Lower leg skin (tissue), 4 donors: Measurements from ENCODE around the gene METTL24. TPM values are rescaled to one million over a fixed set of nuclear protein-coding genes. Genes with fewer than 3 reads are reported as not detected.
A peak's percentile ranks its signal among the peaks of the same experiment; 100 is the strongest.

Experiments
- DNase-seq, 2 donors: peaks; one replicate each; pipeline ENCODE4 v3.0.0-alpha.2; 2019; ENCODE audit warnings: low spot score in 2 of 2
- H3K4me3 ChIP-seq: fragments of 200-600 bp; sonication (generic); 2 replicates; pipeline ENCODE4 v1.5.1; 2017; ENCODE audit warnings: mild to moderate bottlenecking, low read depth; ENCODE audit not compliant: poor library complexity, severe bottlenecking
- CTCF ChIP-seq, 3 donors: fragments of 450-650 bp; IDR thresholded peaks; one replicate each; pipeline ENCODE4 v1.5.1; 2016; ENCODE audit warnings: antibody characterized with exemption in 3 of 3, mild to moderate bottlenecking in 3 of 3, moderate library complexity in 2 of 3
- POLR2A ChIP-seq, 2 donors: fragments of 450-650 bp; IDR thresholded peaks; one replicate each; pipeline ENCODE4 v1.6.1; 2016 to 2017; ENCODE audit warnings: antibody characterized with exemption in 2 of 2, mild to moderate bottlenecking in 1 of 2, moderate library complexity in 1 of 2
- WGBS, 2 donors: methylation state at CpG; one replicate each; pipeline ENCODE4 v1.1.5; 2018; 5-methylcytosine and 5-hydroxymethylcytosine counted together
- intact Hi-C: fragments of 100-400 bp; cut with DNase I; formaldehyde crosslinking; loops from one replicate; pipeline ENCODE4 v1.15.0; 2023; ENCODE audit warnings: low total_unique reads
- total RNA-seq, 4 donors: library from RNA; depleted of rRNA; stranded (reverse); fragments of >200 nt; gene quantifications; one replicate each; pipeline ENCODE4 v1.1.0, GENCODE V29; 2016

The METTL24 gene
- total RNA-seq, 4 donors from 2014 or later: 0.22 to 2.5 (median 1.8) TPM; not detected in 1

- no peak overlapping the region for H3K4me3 ChIP-seq
- intact Hi-C loops: no loop called here
- WGBS, 2 donors: 79 to 84% methylated on average over 5 of the region's 5 CpGs
Observed at GRCh38 chr6:110359556-110359955, 1.4 kb upstream of the METTL24 start.

GRCh38 chr6:110358553-110359160 lies 508 bp upstream of the METTL24 start:
- TF ChIP-seq CTCF (IDR thresholded peaks at IDR 0.05) (no peak), POLR2A (IDR thresholded peaks at IDR 0.05) (no peak)
- intact Hi-C loops: no loop called here
- no peak for DNase-seq
- 37 to 42% methylated on average over 13 of the region's 13 CpGs for WGBS, 2 donors
- H3K4me3 ChIP-seq: peak overlapping the region; percentile 35

More at GRCh38 chr6:110359556-110359955, 1.4 kb upstream of the METTL24 start:
- TF ChIP-seq POLR2A (IDR thresholded peaks at IDR 0.05) (no peak), CTCF (IDR thresholded peaks at IDR 0.05) (no peak)
- no peak for DNase-seq

- intact Hi-C loops: no loop called here
- no peak for TF ChIP-seq CTCF (IDR thresholded peaks at IDR 0.05)
- TF ChIP-seq POLR2A (IDR thresholded peaks at IDR 0.05): no peak
- WGBS, 2 donors: 25 to 26% methylated on average over 14 of the region's 14 CpGs
- no peak for DNase-seq
- H3K4me3 ChIP-seq: peak overlapping the region; percentile 29
Observed at GRCh38 chr6:110357298-110357663, 868 bp downstream of the METTL24 start.

- H3K4me3 ChIP-seq: no peak overlapping the region
- intact Hi-C loops: no loop called here
- WGBS, 2 donors: 70 to 76% methylated on average over 15 of the region's 15 CpGs
- no peak for DNase-seq
- TF ChIP-seq CTCF (IDR thresholded peaks at IDR 0.05) (no peak), POLR2A (IDR thresholded peaks at IDR 0.05) (no peak)
Observed at GRCh38 chr6:110356778-110357177, 1.4 kb downstream of the METTL24 start.

GRCh38 chr6:110355727-110356126 lies 2.4 kb downstream of the METTL24 start:
- no peak overlapping the region for H3K4me3 ChIP-seq
- no peak for DNase-seq
- TF ChIP-seq CTCF (IDR thresholded peaks at IDR 0.05) (no peak), POLR2A (IDR thresholded peaks at IDR 0.05) (no peak)
- intact Hi-C loops: no loop called here
- WGBS, 2 donors: 64 to 66% methylated on average over 2 of the region's 2 CpGs

GRCh38 chr6:110355022-110355421 lies 3.1 kb downstream of the METTL24 start:
- DNase-seq: no peak
- intact Hi-C loops: no loop called here
- TF ChIP-seq POLR2A (IDR thresholded peaks at IDR 0.05): no peak
- TF ChIP-seq CTCF (IDR thresholded peaks at IDR 0.05): no peak
- 63 to 66% methylated on average over 2 of the region's 2 CpGs for WGBS, 2 donors
- no peak overlapping the region for H3K4me3 ChIP-seq
